Right ventricle myocardium inferior (tissue), 1 donor: Measurements from ENCODE around the gene MXD1. TPM values are rescaled to one million over a fixed set of nuclear protein-coding genes. Genes with fewer than 3 reads are reported as not detected.

Source experiments
- total RNA-seq: library from RNA; stranded (reverse); fragmentation: NEBNext Ultra II Directional; extraction: Animal tissue kit (Norgen Biotek cat#: 25700); gene quantifications from one replicate; pipeline ENCODE4 v1.2.1, GENCODE V29; 2021
- donor health status: DM: no; HTN: yes; CAD: no; lungs with severe emphysema.

MXD1 gene
- total RNA-seq, 1 donor from 2014 or later: 4.6 TPM

Other genes starting within 250 kb of the MXD1 start
- 27.5 TPM for gene ANXA4, start 173.0 kb upstream of the MXD1 start, total RNA-seq
- 4.3 TPM for gene GMCL1, start 85.4 kb upstream of the MXD1 start, total RNA-seq
- 58.3 TPM for gene SNRNP27, start 21.2 kb upstream of the MXD1 start, total RNA-seq
- 0.81 TPM for gene ASPRV1, start 46.5 kb downstream of the MXD1 start, total RNA-seq
- 203 TPM for gene PCBP1, start 172.4 kb downstream of the MXD1 start, total RNA-seq